GM12892 (cell line): ENCODE data around the gene EXOSC1.

ENCODE experiments used
- DNase-seq: peaks from one replicate; pipeline ENCODE4 v3.0.0; 2011; ENCODE audit not compliant: insufficient read length
- FAIRE-seq: peaks from 2 replicates; lab custom pipeline; 2011; peaks lifted over from hg19 to GRCh38; lab: Jason Lieb, UNC
- POLR2A ChIP-seq: IDR thresholded peaks from 2 replicates; pipeline ENCODE4 v1.6.1; 2011; ENCODE audit warnings: low read depth, low read length, control low read depth
- POLR2AphosphoS5 ChIP-seq: IDR thresholded peaks from 2 replicates; pipeline ENCODE4 v1.6.1; 2011; ENCODE audit warnings: low read depth, low read length, control low read depth
- TAF1 ChIP-seq: IDR thresholded peaks from 2 replicates; pipeline ENCODE4 v1.6.1; 2011; ENCODE audit warnings: low read depth, mild to moderate bottlenecking, control low read depth, low read length, borderline replicate concordance

EXOSC1 gene

GRCh38 chr10:97404044-97404443 is 41.8 kb downstream of the EXOSC1 start:
- DNase-seq (no peak), FAIRE-seq (no peak)
- TF ChIP-seq POLR2AphosphoS5 (no peak), TAF1 (no peak), POLR2A (no peak)

GRCh38 chr10:97401455-97401919 is 44.3 kb downstream of the EXOSC1 start:
- FAIRE-seq (no peak), DNase-seq (no peak)
- TF ChIP-seq POLR2A (no peak), TAF1 (no peak), POLR2AphosphoS5 (no peak)

GRCh38 chr10:97400665-97401454 is 44.9 kb downstream of the EXOSC1 start, which contains the start of gene RRP12:
RRP12 (minus strand) TSS chr10:97401340; CDS start chr10:97401231, 109 bp downstream.
- DNase-seq (peak; percentile 94), FAIRE-seq (peak; percentile 99)
- TF ChIP-seq TAF1 (peak; percentile 45; the same call in 1 of the 2 replicates), POLR2A (peak; percentile 75), POLR2AphosphoS5 (peak; percentile 74)

GRCh38 chr10:97399843-97400545 is 45.8 kb downstream of the EXOSC1 start:
- TF ChIP-seq POLR2AphosphoS5 (no peak), TAF1 (no peak), POLR2A (no peak)
- FAIRE-seq (peak; percentile 40), DNase-seq (no peak)

- DNase-seq: no peak
- FAIRE-seq: no peak
- no peak for TF ChIP-seq POLR2AphosphoS5
- no peak for TF ChIP-seq TAF1
- no peak for TF ChIP-seq POLR2A
Observed at GRCh38 chr10:97396056-97396455, 49.8 kb downstream of the EXOSC1 start.

GRCh38 chr10:97393034-97393573 is 52.7 kb downstream of the EXOSC1 start:
- TF ChIP-seq POLR2AphosphoS5: no peak
- no peak for TF ChIP-seq TAF1
- TF ChIP-seq POLR2A: no peak
- FAIRE-seq: no peak
- no peak for DNase-seq

- TF ChIP-seq POLR2A (no peak), POLR2AphosphoS5 (no peak), TAF1 (no peak)
- FAIRE-seq: no peak
- DNase-seq: no peak
Observed at GRCh38 chr10:97390091-97390490, 55.7 kb downstream of the EXOSC1 start.

GRCh38 chr10:97388152-97388551 is 57.7 kb downstream of the EXOSC1 start:
- TF ChIP-seq POLR2A (no peak), POLR2AphosphoS5 (no peak), TAF1 (no peak)
- DNase-seq (no peak), FAIRE-seq (no peak)
